VCaP (cell line): ENCODE measurements around the gene MARCKS.

Experiments used
- H3K27ac ChIP-seq: fragments of 450-650 bp; 2 replicates; pipeline ENCODE4 v1.5.1; 2017
- TF ChIP-seq, protein P1 (sequence below): fragments of 450-650 bp; conservative IDR thresholded peaks from 2 replicates; pipeline ENCODE4 v1.5.1; 2017; ENCODE audit warnings: mild to moderate bottlenecking, moderate library complexity

The MARCKS gene

DNA sequence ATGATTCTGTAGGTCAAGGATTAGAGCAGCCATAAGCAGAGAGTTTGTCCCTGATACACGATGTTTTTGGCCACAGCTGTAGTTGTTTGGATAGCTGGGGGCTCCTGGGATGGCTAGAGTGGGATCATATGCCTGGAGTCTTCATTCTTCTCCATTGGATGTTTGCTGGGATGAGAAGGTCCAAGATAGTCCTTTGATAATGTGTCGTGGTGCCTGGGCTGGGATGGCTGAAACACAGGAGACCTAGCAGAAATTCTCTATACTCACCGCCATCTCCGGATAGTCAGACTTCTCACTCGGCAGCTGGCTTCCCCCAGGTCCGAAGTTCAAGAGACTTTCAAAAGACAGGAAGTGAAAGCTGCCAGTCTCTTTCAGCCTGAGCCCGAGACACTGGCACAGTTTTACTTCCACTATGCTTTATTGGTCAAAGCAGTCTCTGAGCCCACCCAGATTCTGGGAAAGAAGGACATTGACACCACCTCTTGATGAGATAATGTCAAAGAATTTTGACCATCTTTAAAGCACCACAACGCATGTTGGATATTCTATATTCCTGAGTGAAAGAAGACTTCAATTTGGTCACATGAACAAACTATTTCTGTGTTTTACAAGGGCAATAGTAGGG lies 16.0 kb downstream of the MARCKS start:
- TF ChIP-seq, protein P1, sequence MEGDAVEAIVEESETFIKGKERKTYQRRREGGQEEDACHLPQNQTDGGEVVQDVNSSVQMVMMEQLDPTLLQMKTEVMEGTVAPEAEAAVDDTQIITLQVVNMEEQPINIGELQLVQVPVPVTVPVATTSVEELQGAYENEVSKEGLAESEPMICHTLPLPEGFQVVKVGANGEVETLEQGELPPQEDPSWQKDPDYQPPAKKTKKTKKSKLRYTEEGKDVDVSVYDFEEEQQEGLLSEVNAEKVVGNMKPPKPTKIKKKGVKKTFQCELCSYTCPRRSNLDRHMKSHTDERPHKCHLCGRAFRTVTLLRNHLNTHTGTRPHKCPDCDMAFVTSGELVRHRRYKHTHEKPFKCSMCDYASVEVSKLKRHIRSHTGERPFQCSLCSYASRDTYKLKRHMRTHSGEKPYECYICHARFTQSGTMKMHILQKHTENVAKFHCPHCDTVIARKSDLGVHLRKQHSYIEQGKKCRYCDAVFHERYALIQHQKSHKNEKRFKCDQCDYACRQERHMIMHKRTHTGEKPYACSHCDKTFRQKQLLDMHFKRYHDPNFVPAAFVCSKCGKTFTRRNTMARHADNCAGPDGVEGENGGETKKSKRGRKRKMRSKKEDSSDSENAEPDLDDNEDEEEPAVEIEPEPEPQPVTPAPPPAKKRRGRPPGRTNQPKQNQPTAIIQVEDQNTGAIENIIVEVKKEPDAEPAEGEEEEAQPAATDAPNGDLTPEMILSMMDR = no peak
- H3K27ac ChIP-seq = no peak overlapping the region

DNA sequence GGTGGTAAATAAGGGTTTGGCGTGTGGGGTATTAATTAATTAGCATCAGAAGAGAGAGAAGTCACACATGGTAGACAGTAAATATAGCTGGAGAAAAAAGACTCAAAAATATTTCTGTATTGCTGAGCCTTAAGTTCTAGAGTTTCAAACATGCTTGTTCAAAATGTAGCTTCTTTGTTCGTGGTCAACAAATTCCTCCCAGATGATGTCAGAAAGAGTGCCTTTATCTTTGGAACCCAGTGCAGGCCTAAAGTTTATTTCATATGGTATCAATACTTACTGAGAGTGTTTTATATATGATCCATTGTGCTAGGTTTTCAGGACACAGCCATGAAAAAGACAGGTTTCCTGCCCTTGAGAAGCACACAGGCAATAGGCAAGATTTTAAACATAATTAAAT lies 18.3 kb downstream of the MARCKS start:
- H3K27ac ChIP-seq = no peak overlapping the region
- TF ChIP-seq, protein P1 = no peak

GRCh38 chr6:113876695-113877094 lies 19.6 kb downstream of the MARCKS start:
- H3K27ac ChIP-seq = no peak overlapping the region
- TF ChIP-seq, protein P1 = 0 out of 2 replicates have a peak, but pooled peaks have one; percentile 8

- H3K27ac ChIP-seq = peak overlapping the region; percentile 57
- TF ChIP-seq, protein P1 = peak; percentile 88
These were observed 22.3 kb downstream of the MARCKS start for GRCh38 chr6:113879186-113880096.

DNA sequence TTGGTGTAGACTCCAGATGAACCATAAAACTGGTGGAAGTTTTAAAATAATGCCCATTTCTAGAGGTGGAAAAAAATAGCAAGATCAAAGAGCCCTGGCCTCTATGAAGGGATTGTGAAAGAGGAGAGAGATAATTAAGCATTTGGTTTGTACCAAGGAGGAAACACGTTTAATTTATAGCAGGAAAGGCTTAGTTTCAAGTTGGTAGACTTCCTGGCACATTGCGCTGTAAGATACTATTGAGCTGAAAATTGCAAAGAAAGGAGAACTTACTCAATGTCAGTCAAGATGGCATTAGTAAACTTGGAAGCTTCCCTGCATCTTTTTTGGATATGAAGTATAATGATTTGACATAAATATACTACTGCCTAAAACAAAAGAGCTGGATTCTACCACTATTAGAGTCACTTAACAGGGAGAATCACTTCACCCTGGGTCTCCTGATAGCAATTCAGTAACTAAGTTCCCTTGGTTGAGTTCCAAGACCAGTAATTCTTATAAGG lies 24.4 kb downstream of the MARCKS start:
- no peak overlapping the region for H3K27ac ChIP-seq
- TF ChIP-seq, protein P1 = no peak

DNA sequence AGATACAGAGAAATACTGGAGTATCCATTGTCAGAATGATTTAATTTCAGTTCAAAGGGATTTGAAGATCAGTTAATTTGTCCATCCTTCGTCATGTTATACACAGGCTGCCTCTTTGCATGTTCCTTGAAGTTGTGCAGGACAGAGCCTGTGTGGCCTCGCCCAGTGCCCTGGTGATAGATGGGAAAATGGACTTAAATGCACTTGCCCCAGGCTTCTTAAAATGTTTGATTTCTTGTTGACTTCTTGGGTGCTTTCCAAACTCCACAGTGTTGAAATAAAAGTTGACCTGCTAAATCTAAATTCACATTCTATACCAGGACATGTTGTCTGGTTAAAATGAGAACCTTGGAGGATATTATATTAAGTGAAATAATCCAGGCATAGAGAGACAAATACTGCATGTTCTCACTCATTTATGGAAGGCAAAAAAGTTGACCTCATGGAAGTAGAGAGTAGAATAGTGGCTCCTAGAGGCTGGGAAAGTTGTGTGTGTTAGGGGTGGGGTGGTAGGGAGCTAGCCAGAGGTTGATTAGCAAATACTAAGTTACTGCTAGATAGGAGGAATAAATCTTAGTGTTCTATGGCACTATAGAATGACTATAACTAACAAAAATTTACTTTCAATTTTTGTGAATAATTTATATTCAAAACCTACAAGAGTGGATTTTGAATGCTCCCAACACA lies 25.3 kb downstream of the MARCKS start:
- TF ChIP-seq, protein P1 = no peak
- H3K27ac ChIP-seq = no peak overlapping the region

DNA sequence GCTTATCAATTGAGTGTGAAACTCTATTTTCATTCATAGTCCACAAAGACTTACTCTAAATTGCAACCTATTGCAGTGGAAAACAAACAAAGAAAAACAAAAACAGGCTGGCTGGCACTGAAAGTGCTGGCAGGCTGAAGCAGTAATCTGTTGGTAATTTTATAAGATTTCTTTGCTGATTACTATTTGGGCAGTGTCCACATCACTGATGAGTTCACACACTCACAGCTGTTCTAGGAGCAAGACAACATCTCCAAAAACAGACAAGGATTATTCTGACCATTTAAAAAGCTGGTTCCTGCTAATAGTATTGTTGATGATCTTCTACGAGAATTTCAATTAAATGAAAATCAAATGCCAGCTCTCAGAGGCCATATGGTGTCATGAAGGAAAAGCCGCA lies 26.9 kb downstream of the MARCKS start:
- TF ChIP-seq, protein P1 = no peak
- H3K27ac ChIP-seq = no peak overlapping the region
